ENCODE data around the gene ELFN1. TPM values are rescaled to one million over a fixed set of nuclear protein-coding genes. Genes with fewer than 3 reads are reported as not detected.

ELFN1 gene
- total RNA-seq, 1 donor from 2014 or later: 1.6 TPM

GRCh38 chr7:1737523-1737922, 67.4 kb downstream of the ELFN1 start:
- no peak overlapping the region for H3K27ac ChIP-seq (ENCODE audit: low read depth, low read length)
- H3K4me1 ChIP-seq (ENCODE audit: control insufficient read depth in 3 of 3, insufficient read depth in 3 of 3, low read length in 3 of 3): peaks cover 8 to 23% (median 21%) of the 10 kb centered on the region in 3 donors
- H3K9me3 ChIP-seq (ENCODE audit: control insufficient read depth in 3 of 3, low read length in 3 of 3): no peaks in the 10 kb centered on the region
- no peaks in the 10 kb centered on the region for H3K36me3 ChIP-seq (ENCODE audit: control insufficient read depth in 3 of 3, insufficient read depth in 3 of 3, low read length in 3 of 3)
- H3K4me3 ChIP-seq (ENCODE audit: low read length in 3 of 3): no peak overlapping the region
- peaks cover 7 to 49% (median 30%) of the 10 kb centered on the region in 3 donors for H3K27me3 ChIP-seq (ENCODE audit: control insufficient read depth in 3 of 3, insufficient read depth in 3 of 3, low read length in 3 of 3)
- H3K9ac ChIP-seq (ENCODE audit: low read depth in 1 of 3, low read length in 3 of 3): no peak overlapping the region

- no peaks in the 10 kb centered on the region for H3K36me3 ChIP-seq (ENCODE audit: control insufficient read depth in 3 of 3, insufficient read depth in 3 of 3, low read length in 3 of 3)
- no peak overlapping the region for H3K4me3 ChIP-seq (ENCODE audit: low read length in 3 of 3)
- H3K27ac ChIP-seq (ENCODE audit: low read depth, low read length): no peak overlapping the region
- peaks cover 7 to 52% (median 30%) of the 10 kb centered on the region in 3 donors for H3K27me3 ChIP-seq (ENCODE audit: control insufficient read depth in 3 of 3, insufficient read depth in 3 of 3, low read length in 3 of 3)
- H3K4me1 ChIP-seq (ENCODE audit: control insufficient read depth in 3 of 3, insufficient read depth in 3 of 3, low read length in 3 of 3): peaks cover 10 to 21% (median 18%) of the 10 kb centered on the region in 3 donors
- no peak overlapping the region for H3K9ac ChIP-seq (ENCODE audit: low read depth in 1 of 3, low read length in 3 of 3)
- no peaks in the 10 kb centered on the region for H3K9me3 ChIP-seq (ENCODE audit: control insufficient read depth in 3 of 3, low read length in 3 of 3)
Observed at GRCh38 chr7:1737956-1738355, 67.9 kb downstream of the ELFN1 start.

GRCh38 chr7:1738511-1738910, 68.4 kb downstream of the ELFN1 start:
- H3K27me3 ChIP-seq (ENCODE audit: control insufficient read depth in 3 of 3, insufficient read depth in 3 of 3, low read length in 3 of 3): peaks cover 7 to 57% (median 33%) of the 10 kb centered on the region in 3 donors
- H3K36me3 ChIP-seq (ENCODE audit: control insufficient read depth in 3 of 3, insufficient read depth in 3 of 3, low read length in 3 of 3): no peaks in the 10 kb centered on the region
- peaks cover 8 to 15% (median 14%) of the 10 kb centered on the region in 3 donors for H3K4me1 ChIP-seq (ENCODE audit: control insufficient read depth in 3 of 3, insufficient read depth in 3 of 3, low read length in 3 of 3)

GRCh38 chr7:1738956-1739355, 68.9 kb downstream of the ELFN1 start:
- peaks cover 6 to 11% (median 10%) of the 10 kb centered on the region in 3 donors for H3K4me1 ChIP-seq (ENCODE audit: control insufficient read depth in 3 of 3, insufficient read depth in 3 of 3, low read length in 3 of 3)
- H3K36me3 ChIP-seq (ENCODE audit: control insufficient read depth in 3 of 3, insufficient read depth in 3 of 3, low read length in 3 of 3): no peaks in the 10 kb centered on the region
- peaks cover 7 to 60% (median 33%) of the 10 kb centered on the region in 3 donors for H3K27me3 ChIP-seq (ENCODE audit: control insufficient read depth in 3 of 3, insufficient read depth in 3 of 3, low read length in 3 of 3)
- no peaks in the 10 kb centered on the region for H3K9me3 ChIP-seq (ENCODE audit: control insufficient read depth in 3 of 3, low read length in 3 of 3)
- no peak overlapping the region for H3K9ac ChIP-seq (ENCODE audit: low read depth in 1 of 3, low read length in 3 of 3)
- H3K27ac ChIP-seq (ENCODE audit: low read depth, low read length): no peak overlapping the region
- H3K4me3 ChIP-seq (ENCODE audit: low read length in 3 of 3): no peak overlapping the region

More at GRCh38 chr7:1738511-1738910, 68.4 kb downstream of the ELFN1 start:
- no peaks in the 10 kb centered on the region for H3K9me3 ChIP-seq (ENCODE audit: control insufficient read depth in 3 of 3, low read length in 3 of 3)
- H3K27ac ChIP-seq (ENCODE audit: low read depth, low read length): no peak overlapping the region
- no peak overlapping the region for H3K9ac ChIP-seq (ENCODE audit: low read depth in 1 of 3, low read length in 3 of 3)
- H3K4me3 ChIP-seq (ENCODE audit: low read length in 3 of 3): no peak overlapping the region

- Histone ChIP-seq H3K4me1 (ENCODE audit: control insufficient read depth in 3 of 3, insufficient read depth in 3 of 3, low read length in 3 of 3) (peaks cover 6 to 9% (median 8%) of the 10 kb centered on the region in 3 donors), H3K27me3 (ENCODE audit: control insufficient read depth in 3 of 3, insufficient read depth in 3 of 3, low read length in 3 of 3) (peaks cover 7 to 60% (median 33%) of the 10 kb centered on the region in 3 donors), H3K9ac (ENCODE audit: low read depth in 1 of 3, low read length in 3 of 3) (no peak overlapping the region)
Observed at GRCh38 chr7:1739593-1739992, 69.5 kb downstream of the ELFN1 start.

GRCh38 chr7:1740214-1740613, 70.1 kb downstream of the ELFN1 start:
- peaks cover 3 to 57% (median 27%) of the 10 kb centered on the region in 3 donors for H3K27me3 ChIP-seq (ENCODE audit: control insufficient read depth in 3 of 3, insufficient read depth in 3 of 3, low read length in 3 of 3)
- no peak overlapping the region for H3K27ac ChIP-seq (ENCODE audit: low read depth, low read length)
- no peak overlapping the region for H3K9ac ChIP-seq (ENCODE audit: low read depth in 1 of 3, low read length in 3 of 3)
- H3K9me3 ChIP-seq (ENCODE audit: control insufficient read depth in 3 of 3, low read length in 3 of 3): no peaks in the 10 kb centered on the region
- peaks cover 6 to 9% (median 8%) of the 10 kb centered on the region in 3 donors for H3K4me1 ChIP-seq (ENCODE audit: control insufficient read depth in 3 of 3, insufficient read depth in 3 of 3, low read length in 3 of 3)
- H3K4me3 ChIP-seq (ENCODE audit: low read length in 3 of 3): no peak overlapping the region
- no peaks in the 10 kb centered on the region for H3K36me3 ChIP-seq (ENCODE audit: control insufficient read depth in 3 of 3, insufficient read depth in 3 of 3, low read length in 3 of 3)

More at GRCh38 chr7:1739593-1739992, 69.5 kb downstream of the ELFN1 start:
- Histone ChIP-seq H3K4me3 (ENCODE audit: low read length in 3 of 3) (no peak overlapping the region), H3K27ac (ENCODE audit: low read depth, low read length) (no peak overlapping the region), H3K9me3 (ENCODE audit: control insufficient read depth in 3 of 3, low read length in 3 of 3) (no peaks in the 10 kb centered on the region), H3K36me3 (ENCODE audit: control insufficient read depth in 3 of 3, insufficient read depth in 3 of 3, low read length in 3 of 3) (no peaks in the 10 kb centered on the region)

- no peak overlapping the region for H3K9ac ChIP-seq (ENCODE audit: low read depth in 1 of 3, low read length in 3 of 3)
- H3K27me3 ChIP-seq (ENCODE audit: control insufficient read depth in 3 of 3, insufficient read depth in 3 of 3, low read length in 3 of 3): peaks cover 0 to 48% (median 26%) of the 10 kb centered on the region in 3 donors
- no peaks in the 10 kb centered on the region for H3K9me3 ChIP-seq (ENCODE audit: control insufficient read depth in 3 of 3, low read length in 3 of 3)
- no peak overlapping the region for H3K27ac ChIP-seq (ENCODE audit: low read depth, low read length)
- H3K4me1 ChIP-seq (ENCODE audit: control insufficient read depth in 3 of 3, insufficient read depth in 3 of 3, low read length in 3 of 3): peaks cover 6 to 9% (median 8%) of the 10 kb centered on the region in 3 donors
- no peaks in the 10 kb centered on the region for H3K36me3 ChIP-seq (ENCODE audit: control insufficient read depth in 3 of 3, insufficient read depth in 3 of 3, low read length in 3 of 3)
- H3K4me3 ChIP-seq (ENCODE audit: low read length in 3 of 3): no peak overlapping the region
Observed at GRCh38 chr7:1741246-1741645, 71.2 kb downstream of the ELFN1 start.

- no peak overlapping the region for H3K27ac ChIP-seq (ENCODE audit: low read depth, low read length)
Observed at GRCh38 chr7:1741751-1742554, 71.9 kb downstream of the ELFN1 start.

GRCh38 chr7:1742555-1743303, 72.7 kb downstream of the ELFN1 start:
- Histone ChIP-seq H3K9me3 (ENCODE audit: control insufficient read depth in 3 of 3, low read length in 3 of 3) (no peaks in the 10 kb centered on the region), H3K36me3 (ENCODE audit: control insufficient read depth in 3 of 3, insufficient read depth in 3 of 3, low read length in 3 of 3) (no peaks in the 10 kb centered on the region), H3K9ac (ENCODE audit: low read depth in 1 of 3, low read length in 3 of 3) (no peak overlapping the region), H3K27me3 (ENCODE audit: control insufficient read depth in 3 of 3, insufficient read depth in 3 of 3, low read length in 3 of 3) (peaks cover 0 to 37% (median 29%) of the 10 kb centered on the region in 3 donors), H3K4me3 (ENCODE audit: low read length in 3 of 3) (peak overlapping the region in 1 of 3 donors; percentile 22), H3K27ac (ENCODE audit: low read depth, low read length) (no peak overlapping the region), H3K4me1 (ENCODE audit: control insufficient read depth in 3 of 3, insufficient read depth in 3 of 3, low read length in 3 of 3) (peaks cover 6 to 9% (median 8%) of the 10 kb centered on the region in 3 donors)

More at GRCh38 chr7:1741751-1742554, 71.9 kb downstream of the ELFN1 start:
- Histone ChIP-seq H3K9ac (ENCODE audit: low read depth in 1 of 3, low read length in 3 of 3) (peak overlapping the region in 1 of 3 donors; percentile 16), H3K36me3 (ENCODE audit: control insufficient read depth in 3 of 3, insufficient read depth in 3 of 3, low read length in 3 of 3) (no peaks in the 10 kb centered on the region), H3K27me3 (ENCODE audit: control insufficient read depth in 3 of 3, insufficient read depth in 3 of 3, low read length in 3 of 3) (peaks cover 0 to 42% (median 29%) of the 10 kb centered on the region in 3 donors), H3K9me3 (ENCODE audit: control insufficient read depth in 3 of 3, low read length in 3 of 3) (no peaks in the 10 kb centered on the region), H3K4me3 (ENCODE audit: low read length in 3 of 3) (peak overlapping the region in 1 of 3 donors; percentile 22), H3K4me1 (ENCODE audit: control insufficient read depth in 3 of 3, insufficient read depth in 3 of 3, low read length in 3 of 3) (peaks cover 6 to 9% (median 8%) of the 10 kb centered on the region in 3 donors)

All from skeletal muscle tissue (tissue), 4 donors.